ENCODE data around the gene SUSD4. TPM values are rescaled to one million over a fixed set of nuclear protein-coding genes. Genes with fewer than 3 reads are reported as not detected.

SUSD4 gene
- total and polyA plus RNA-seq, 2 donors (not counting 3 experiments of a cell fraction or from before 2014, with no cell fraction given) = not detected

DNA sequence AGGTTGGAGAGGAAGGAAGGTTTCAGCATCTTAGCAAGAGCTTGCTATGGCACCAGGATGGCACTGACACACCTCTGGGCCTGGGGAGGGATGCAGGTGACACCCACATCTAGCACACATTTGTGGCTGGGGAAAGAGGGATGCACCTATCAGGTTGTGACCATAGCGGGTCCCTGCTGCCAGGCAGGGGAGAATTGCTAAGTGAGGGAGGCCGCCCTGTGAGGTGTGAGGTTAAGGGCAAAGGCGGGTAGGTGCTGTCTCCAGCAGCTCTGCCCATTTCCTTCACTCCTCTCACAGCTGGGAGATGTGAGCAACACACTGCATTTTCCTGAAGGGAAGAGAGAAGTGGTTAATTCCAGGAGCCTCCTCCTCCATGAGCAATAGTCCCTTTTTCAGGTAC lies 137.7 kb downstream of the SUSD4 start:
- dilution Hi-C loops (cut with MboI; ENCODE audit: extremely low pct_ligation_motif_present, low sequenced_read_pairs) = no loop called here
- BruUV-seq (replicated peaks) = no TSS peak
- Histone ChIP-seq H3K9me1 (replicated peaks; ENCODE audit: control insufficient read depth, extremely low read depth, insufficient read depth, low read length) (no peaks in the 10 kb centered on the region), H3K9me3 (replicated peaks; ENCODE audit: control insufficient read depth, insufficient read depth, low read length) (no peaks in the 10 kb centered on the region), H3K27me3 (ENCODE audit: control insufficient read depth in 2 of 2, insufficient read depth in 2 of 2, low read length in 2 of 2) (peaks cover 0 to 2% of the 10 kb centered on the region in 2 experiments), H2AFZ (ENCODE audit: low read depth, low read length) (no peak overlapping the region), H3K27ac (ENCODE audit: insufficient read depth, low read depth, low read length) (no peak overlapping the region), H3K4me2 (ENCODE audit: insufficient read depth, low read length) (no peak overlapping the region), H3K4me3 (replicated peaks in 1 of 3; ENCODE audit: insufficient read depth in 1 of 3, low read depth in 1 of 3, low read length in 3 of 3) (no peak overlapping the region), H4K20me1 (replicated peaks; ENCODE audit: control insufficient read depth, extremely low read depth, insufficient read depth, low read length) (no peaks in the 10 kb centered on the region), H3K79me2 (ENCODE audit: control insufficient read depth, insufficient read depth, low read length) (no peaks in the 10 kb centered on the region), H3K4me1 (ENCODE audit: control insufficient read depth, extremely low read depth, insufficient read depth, low read length) (no peaks in the 10 kb centered on the region), H3K9ac (replicated peaks; ENCODE audit: extremely low read depth, insufficient read depth, low read length) (no peak overlapping the region), H3K36me3 (ENCODE audit: control insufficient read depth in 2 of 2, extremely low read depth in 1 of 2, insufficient read depth in 2 of 2, low read length in 2 of 2) (no peaks in the 10 kb centered on the region)
- intact Hi-C loops (cut with micrococcal nuclease) = no loop called here
- POLR2A ChIA-PET = no interaction called here
- CTCF ChIA-PET = no interaction called here
- TF ChIP-seq JUN (IDR thresholded peaks at IDR 0.05; ENCODE audit: borderline replicate concordance, insufficient read depth, insufficient read length, low read depth) (no peak), MYC (IDR thresholded peaks at IDR 0.05; ENCODE audit: low read depth, low read length) (no peak), POLR2AphosphoS5 (IDR thresholded peaks at IDR 0.05; ENCODE audit: insufficient read depth, low read depth, low read length) (no peak), FOS (IDR thresholded peaks at IDR 0.05; ENCODE audit: borderline replicate concordance, insufficient read depth, low read length) (no peak), EZH2 (IDR thresholded peaks at IDR 0.05; ENCODE audit: borderline replicate concordance, low read depth, low read length, severe bottlenecking) (no peak), GATA2 (IDR thresholded peaks at IDR 0.05; ENCODE audit: insufficient read depth, insufficient read length, low read depth, low read length) (no peak)
- TF ChIP-seq, protein P1, sequence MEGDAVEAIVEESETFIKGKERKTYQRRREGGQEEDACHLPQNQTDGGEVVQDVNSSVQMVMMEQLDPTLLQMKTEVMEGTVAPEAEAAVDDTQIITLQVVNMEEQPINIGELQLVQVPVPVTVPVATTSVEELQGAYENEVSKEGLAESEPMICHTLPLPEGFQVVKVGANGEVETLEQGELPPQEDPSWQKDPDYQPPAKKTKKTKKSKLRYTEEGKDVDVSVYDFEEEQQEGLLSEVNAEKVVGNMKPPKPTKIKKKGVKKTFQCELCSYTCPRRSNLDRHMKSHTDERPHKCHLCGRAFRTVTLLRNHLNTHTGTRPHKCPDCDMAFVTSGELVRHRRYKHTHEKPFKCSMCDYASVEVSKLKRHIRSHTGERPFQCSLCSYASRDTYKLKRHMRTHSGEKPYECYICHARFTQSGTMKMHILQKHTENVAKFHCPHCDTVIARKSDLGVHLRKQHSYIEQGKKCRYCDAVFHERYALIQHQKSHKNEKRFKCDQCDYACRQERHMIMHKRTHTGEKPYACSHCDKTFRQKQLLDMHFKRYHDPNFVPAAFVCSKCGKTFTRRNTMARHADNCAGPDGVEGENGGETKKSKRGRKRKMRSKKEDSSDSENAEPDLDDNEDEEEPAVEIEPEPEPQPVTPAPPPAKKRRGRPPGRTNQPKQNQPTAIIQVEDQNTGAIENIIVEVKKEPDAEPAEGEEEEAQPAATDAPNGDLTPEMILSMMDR (IDR thresholded peaks at IDR 0.05; ENCODE audit: extremely low read depth in 1 of 2, insufficient read depth in 1 of 2, low read depth in 1 of 2, low read length in 2 of 2) = no peak
- TF ChIP-seq, protein P2, sequence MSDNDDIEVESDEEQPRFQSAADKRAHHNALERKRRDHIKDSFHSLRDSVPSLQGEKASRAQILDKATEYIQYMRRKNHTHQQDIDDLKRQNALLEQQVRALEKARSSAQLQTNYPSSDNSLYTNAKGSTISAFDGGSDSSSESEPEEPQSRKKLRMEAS (IDR thresholded peaks at IDR 0.05; ENCODE audit: insufficient read depth, insufficient read length) = no peak
- FAIRE-seq = no peak
- DNase-seq (ENCODE audit: low read depth, low spot score) = no peak
